Measurements from ENCODE around the gene AHRR.

- no peak for TF ChIP-seq POLR2AphosphoS5 (IDR thresholded peaks at IDR 0.05; ENCODE audit: low read depth, low read length)
- no peak for TF ChIP-seq SIN3A (IDR thresholded peaks at IDR 0.05; ENCODE audit: borderline replicate concordance, insufficient read depth, low read length)
Measured at GRCh38 chr5:350355-350754, 28.8 kb downstream of the AHRR start.

Measured in PFSK-1 (cell line).